Measurements from ENCODE around the gene TFCP2L1.

TFCP2L1 gene

DNA sequence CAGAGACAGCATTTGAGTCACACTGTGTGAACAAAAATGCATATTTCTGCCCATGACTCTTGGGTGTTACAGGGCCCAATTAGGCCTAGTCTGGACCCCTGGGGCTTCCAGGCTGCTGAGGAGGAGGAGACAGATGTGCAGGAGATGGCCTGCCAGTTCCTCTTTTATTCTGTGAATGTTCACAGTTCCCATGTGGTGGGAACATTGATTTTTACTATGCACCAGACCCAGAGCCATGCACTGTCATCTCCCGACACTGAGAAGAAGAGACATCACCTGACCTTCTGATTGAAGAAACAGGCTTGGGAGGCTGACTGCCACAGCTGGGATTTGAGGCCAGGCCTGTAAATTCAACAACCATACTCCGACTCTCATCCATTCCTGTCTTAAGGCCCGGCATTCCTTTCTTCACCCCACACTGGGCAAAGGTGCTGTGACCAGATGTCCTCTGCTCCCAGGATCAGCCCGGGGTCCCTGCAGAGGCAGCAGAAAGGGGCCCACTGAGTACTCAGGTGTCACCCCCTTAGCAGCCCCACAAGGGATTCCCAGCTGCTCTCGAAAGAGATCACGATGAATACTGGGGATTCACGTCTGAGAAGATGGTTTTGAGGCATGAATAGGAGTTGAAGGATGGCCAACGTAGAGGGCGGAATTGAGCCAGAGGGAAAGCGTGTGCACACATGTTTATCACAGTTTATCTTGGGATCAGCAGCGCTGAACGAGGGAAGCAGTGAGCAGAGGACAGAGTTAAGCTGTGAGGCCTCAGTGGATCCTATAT lies 3.6 kb upstream of the TFCP2L1 start:
- Histone ChIP-seq H3K9me3 (ENCODE audit: control insufficient read depth, insufficient read depth, low read depth, low read length) (no peaks in the 10 kb centered on the region), H3K4me3 (ENCODE audit: low read depth, low read length) (no peak overlapping the region), H3K36me3 (ENCODE audit: control insufficient read depth in 2 of 2, insufficient read depth in 1 of 2, low read length in 2 of 2) (no peaks in the 10 kb centered on the region), H3K27ac (ENCODE audit: extremely low read depth, low read depth, low read length) (no peak overlapping the region), H3K4me1 (ENCODE audit: control insufficient read depth, insufficient read depth, low read length) (peaks cover 5% of the 10 kb centered on the region)
- TF ChIP-seq ZFP3 (tag by site-specific recombination; IDR thresholded peaks at IDR 0.05; ENCODE audit: low read depth): peak; percentile 79
- TF ChIP-seq ZNF585B (tag by site-specific recombination; IDR thresholded peaks at IDR 0.05): no peak
- no peak for TF ChIP-seq ZNF501 (tag by site-specific recombination; IDR thresholded peaks at IDR 0.05)
- TF ChIP-seq KLF16 (tag by site-specific recombination; IDR thresholded peaks at IDR 0.05): no peak
- TF ChIP-seq ZNF555 (tag by site-specific recombination; conservative IDR thresholded peaks at IDR 0.05): no peak
- TF ChIP-seq, protein P1, sequence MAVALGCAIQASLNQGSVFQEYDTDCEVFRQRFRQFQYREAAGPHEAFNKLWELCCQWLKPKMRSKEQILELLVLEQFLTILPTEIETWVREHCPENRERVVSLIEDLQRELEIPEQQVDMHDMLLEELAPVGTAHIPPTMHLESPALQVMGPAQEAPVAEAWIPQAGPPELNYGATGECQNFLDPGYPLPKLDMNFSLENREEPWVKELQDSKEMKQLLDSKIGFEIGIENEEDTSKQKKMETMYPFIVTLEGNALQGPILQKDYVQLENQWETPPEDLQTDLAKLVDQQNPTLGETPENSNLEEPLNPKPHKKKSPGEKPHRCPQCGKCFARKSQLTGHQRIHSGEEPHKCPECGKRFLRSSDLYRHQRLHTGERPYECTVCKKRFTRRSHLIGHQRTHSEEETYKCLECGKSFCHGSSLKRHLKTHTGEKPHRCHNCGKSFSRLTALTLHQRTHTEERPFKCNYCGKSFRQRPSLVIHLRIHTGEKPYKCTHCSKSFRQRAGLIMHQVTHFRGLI (tag by site-specific recombination; IDR thresholded peaks at IDR 0.05): no peak
- ChIA-PET POLR2A (no interaction called here), CTCF (interaction anchor here (0.6 to 0.8 kb wide), 2 partner anchors 9 to 160 kb away, joined by 3 read pairs; no protein-coding TSS in a partner anchor)

DNA sequence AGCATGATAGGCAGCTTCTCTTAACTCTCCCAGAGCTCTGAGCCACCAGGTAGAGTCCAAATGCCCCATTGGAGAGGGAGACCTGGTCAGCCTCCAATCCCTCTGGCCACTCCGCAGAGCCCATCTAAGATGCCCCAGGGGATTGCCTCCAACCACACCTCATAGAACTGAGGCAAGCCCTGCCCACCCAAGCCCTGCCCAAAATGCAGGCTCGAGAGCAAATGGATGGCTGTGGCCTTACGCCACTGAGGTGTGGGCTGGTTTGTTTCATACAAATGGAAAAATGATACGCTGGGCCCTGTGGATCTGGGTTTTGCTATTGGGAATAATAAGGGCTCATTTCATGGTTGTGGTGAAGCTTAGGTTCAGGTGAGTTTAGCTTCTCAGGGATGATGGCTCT lies 3.0 kb upstream of the TFCP2L1 start:
- CTCF ChIA-PET: interaction anchor here (0.6 to 1.3 kb wide), 3 partner anchors 10 to 159 kb away, joined by 3 to 7 read pairs (median 3); no protein-coding TSS in a partner anchor
- Histone ChIP-seq H3K4me3 (ENCODE audit: low read depth, low read length) (no peak overlapping the region), H3K9me3 (ENCODE audit: control insufficient read depth, insufficient read depth, low read depth, low read length) (no peaks in the 10 kb centered on the region), H3K36me3 (ENCODE audit: control insufficient read depth in 2 of 2, insufficient read depth in 1 of 2, low read length in 2 of 2) (no peaks in the 10 kb centered on the region), H3K4me1 (ENCODE audit: control insufficient read depth, insufficient read depth, low read length) (peaks cover 11% of the 10 kb centered on the region), H3K27ac (ENCODE audit: extremely low read depth, low read depth, low read length) (no peak overlapping the region)
- TF ChIP-seq ZNF112 (tag by site-specific recombination; IDR thresholded peaks at IDR 0.05) (no peak), ZNF157 (tag by site-specific recombination; IDR thresholded peaks at IDR 0.05) (no peak)
- POLR2A ChIA-PET: no interaction called here

DNA sequence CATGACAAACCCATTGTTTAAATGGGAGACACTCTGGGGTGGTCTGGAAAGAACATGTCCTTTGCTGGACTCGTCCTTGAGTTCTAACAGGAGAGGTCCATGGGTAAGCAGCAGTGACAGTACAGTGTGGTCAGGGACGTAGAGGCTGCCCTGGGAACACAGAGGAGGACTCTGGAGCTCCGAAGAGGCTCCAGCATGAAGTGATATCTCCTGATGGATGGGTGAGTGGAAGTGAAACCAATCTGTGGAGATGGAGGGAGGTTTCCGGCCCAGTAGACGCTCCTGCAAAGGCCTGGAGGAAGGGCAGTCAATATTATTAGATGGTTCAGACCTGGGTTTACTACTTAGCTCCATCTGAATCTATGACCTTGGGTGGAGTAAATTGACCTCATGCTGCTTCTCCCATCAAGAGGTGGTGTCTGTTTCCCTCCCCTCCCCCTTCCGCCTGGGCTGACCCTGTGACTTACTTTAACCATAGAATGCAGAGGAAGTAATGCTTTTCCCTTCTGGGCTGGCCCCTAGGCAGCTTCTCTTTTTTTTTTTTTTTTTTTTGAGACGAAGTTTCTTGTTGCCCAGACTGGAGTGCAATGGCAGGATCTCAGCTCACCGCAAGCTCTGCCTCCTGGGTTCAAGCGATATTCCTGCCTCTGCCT lies 2.3 kb upstream of the TFCP2L1 start:
- ChIA-PET CTCF (interaction anchor here (0.6 to 1.3 kb wide), 2 partner anchors 11 to 159 kb away, joined by 4 to 7 read pairs; no protein-coding TSS in a partner anchor), POLR2A (no interaction called here)
- Histone ChIP-seq H3K4me1 (ENCODE audit: control insufficient read depth, insufficient read depth, low read length) (peaks cover 16% of the 10 kb centered on the region), H3K27ac (ENCODE audit: extremely low read depth, low read depth, low read length) (no peak overlapping the region), H3K9me3 (ENCODE audit: control insufficient read depth, insufficient read depth, low read depth, low read length) (no peaks in the 10 kb centered on the region), H3K36me3 (ENCODE audit: control insufficient read depth in 2 of 2, insufficient read depth in 1 of 2, low read length in 2 of 2) (no peaks in the 10 kb centered on the region), H3K4me3 (ENCODE audit: low read depth, low read length) (no peak overlapping the region)
- TF ChIP-seq TRIM28 (IDR thresholded peaks at IDR 0.05; ENCODE audit: borderline replicate concordance, low read length): no peak
- no peak for TF ChIP-seq ZNF654 (tag by site-specific recombination; IDR thresholded peaks at IDR 0.05; ENCODE audit: low read depth)
- TF ChIP-seq, protein P2, sequence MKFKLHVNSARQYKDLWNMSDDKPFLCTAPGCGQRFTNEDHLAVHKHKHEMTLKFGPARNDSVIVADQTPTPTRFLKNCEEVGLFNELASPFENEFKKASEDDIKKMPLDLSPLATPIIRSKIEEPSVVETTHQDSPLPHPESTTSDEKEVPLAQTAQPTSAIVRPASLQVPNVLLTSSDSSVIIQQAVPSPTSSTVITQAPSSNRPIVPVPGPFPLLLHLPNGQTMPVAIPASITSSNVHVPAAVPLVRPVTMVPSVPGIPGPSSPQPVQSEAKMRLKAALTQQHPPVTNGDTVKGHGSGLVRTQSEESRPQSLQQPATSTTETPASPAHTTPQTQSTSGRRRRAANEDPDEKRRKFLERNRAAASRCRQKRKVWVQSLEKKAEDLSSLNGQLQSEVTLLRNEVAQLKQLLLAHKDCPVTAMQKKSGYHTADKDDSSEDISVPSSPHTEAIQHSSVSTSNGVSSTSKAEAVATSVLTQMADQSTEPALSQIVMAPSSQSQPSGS (tag by site-specific recombination; IDR thresholded peaks at IDR 0.05; ENCODE audit: low read depth): no peak
- no peak for TF ChIP-seq ZNF239 (tag by site-specific recombination; IDR thresholded peaks at IDR 0.05)
- no peak for TF ChIP-seq OVOL3 (tag by site-specific recombination; IDR thresholded peaks at IDR 0.05)
- TF ChIP-seq, protein P3, sequence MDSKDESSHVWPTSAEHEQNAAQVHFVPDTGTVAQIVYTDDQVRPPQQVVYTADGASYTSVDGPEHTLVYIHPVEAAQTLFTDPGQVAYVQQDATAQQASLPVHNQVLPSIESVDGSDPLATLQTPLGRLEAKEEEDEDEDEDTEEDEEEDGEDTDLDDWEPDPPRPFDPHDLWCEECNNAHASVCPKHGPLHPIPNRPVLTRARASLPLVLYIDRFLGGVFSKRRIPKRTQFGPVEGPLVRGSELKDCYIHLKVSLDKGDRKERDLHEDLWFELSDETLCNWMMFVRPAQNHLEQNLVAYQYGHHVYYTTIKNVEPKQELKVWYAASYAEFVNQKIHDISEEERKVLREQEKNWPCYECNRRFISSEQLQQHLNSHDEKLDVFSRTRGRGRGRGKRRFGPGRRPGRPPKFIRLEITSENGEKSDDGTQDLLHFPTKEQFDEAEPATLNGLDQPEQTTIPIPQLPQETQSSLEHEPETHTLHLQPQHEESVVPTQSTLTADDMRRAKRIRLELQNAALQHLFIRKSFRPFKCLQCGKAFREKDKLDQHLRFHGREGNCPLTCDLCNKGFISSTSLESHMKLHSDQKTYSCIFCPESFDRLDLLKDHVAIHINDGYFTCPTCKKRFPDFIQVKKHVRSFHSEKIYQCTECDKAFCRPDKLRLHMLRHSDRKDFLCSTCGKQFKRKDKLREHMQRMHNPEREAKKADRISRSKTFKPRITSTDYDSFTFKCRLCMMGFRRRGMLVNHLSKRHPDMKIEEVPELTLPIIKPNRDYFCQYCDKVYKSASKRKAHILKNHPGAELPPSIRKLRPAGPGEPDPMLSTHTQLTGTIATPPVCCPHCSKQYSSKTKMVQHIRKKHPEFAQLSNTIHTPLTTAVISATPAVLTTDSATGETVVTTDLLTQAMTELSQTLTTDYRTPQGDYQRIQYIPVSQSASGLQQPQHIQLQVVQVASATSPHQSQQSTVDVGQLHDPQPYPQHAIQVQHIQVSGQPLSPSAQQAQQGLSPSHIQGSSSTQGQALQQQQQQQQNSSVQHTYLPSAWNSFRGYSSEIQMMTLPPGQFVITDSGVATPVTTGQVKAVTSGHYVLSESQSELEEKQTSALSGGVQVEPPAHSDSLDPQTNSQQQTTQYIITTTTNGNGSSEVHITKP (tag by site-specific recombination; IDR thresholded peaks at IDR 0.05): 0 out of 2 replicates have a peak, but pooled peaks have one; percentile 22
